MG63 (cell line): ENCODE results near the gene EEF2KMT. TPM values are rescaled to one million over a fixed set of nuclear protein-coding genes. Genes with fewer than 3 reads are reported as not detected.
"Not testable (repeated sequence)": the region's sequence is repeated elsewhere in the genome, so short reads cannot be mapped to it uniquely, and the experiment has no call there.

ENCODE experiments used
- DNase-seq: peaks from one replicate; pipeline ENCODE4 v3.0.0-alpha.2; 2020
- H3K27me3 ChIP-seq: fragments of 250-450 bp; sonication (Bioruptor Pico); 2 replicates; pipeline ENCODE4 v1.5.1; 2020; ENCODE audit warnings: mild to moderate bottlenecking, moderate library complexity
- H3K36me3 ChIP-seq: fragments of 250-450 bp; sonication (Bioruptor Pico); 2 replicates; pipeline ENCODE4 v1.5.1; 2020; ENCODE audit warnings: mild to moderate bottlenecking, moderate library complexity
- H3K4me3 ChIP-seq: fragments of 250-450 bp; sonication (Bioruptor Pico); 2 replicates; pipeline ENCODE4 v1.5.1; 2020; ENCODE audit warnings: mild to moderate bottlenecking, moderate library complexity
- H3K9me3 ChIP-seq: fragments of 250-450 bp; sonication (Bioruptor Pico); 2 replicates; pipeline ENCODE4 v1.5.1; 2020; ENCODE audit warnings: mild to moderate bottlenecking, moderate library complexity
- total RNA-seq: library from RNA; depleted of rRNA; stranded (reverse); fragments of >200 nt; shearing (Covaris generic); gene quantifications from 2 replicates; pipeline ENCODE4 v1.2.3, GENCODE V29; 2014; ENCODE audit warnings: low replicate concordance

EEF2KMT gene
- total RNA-seq, 1 experiment from 2014 or later, result 19.7 TPM

DNA sequence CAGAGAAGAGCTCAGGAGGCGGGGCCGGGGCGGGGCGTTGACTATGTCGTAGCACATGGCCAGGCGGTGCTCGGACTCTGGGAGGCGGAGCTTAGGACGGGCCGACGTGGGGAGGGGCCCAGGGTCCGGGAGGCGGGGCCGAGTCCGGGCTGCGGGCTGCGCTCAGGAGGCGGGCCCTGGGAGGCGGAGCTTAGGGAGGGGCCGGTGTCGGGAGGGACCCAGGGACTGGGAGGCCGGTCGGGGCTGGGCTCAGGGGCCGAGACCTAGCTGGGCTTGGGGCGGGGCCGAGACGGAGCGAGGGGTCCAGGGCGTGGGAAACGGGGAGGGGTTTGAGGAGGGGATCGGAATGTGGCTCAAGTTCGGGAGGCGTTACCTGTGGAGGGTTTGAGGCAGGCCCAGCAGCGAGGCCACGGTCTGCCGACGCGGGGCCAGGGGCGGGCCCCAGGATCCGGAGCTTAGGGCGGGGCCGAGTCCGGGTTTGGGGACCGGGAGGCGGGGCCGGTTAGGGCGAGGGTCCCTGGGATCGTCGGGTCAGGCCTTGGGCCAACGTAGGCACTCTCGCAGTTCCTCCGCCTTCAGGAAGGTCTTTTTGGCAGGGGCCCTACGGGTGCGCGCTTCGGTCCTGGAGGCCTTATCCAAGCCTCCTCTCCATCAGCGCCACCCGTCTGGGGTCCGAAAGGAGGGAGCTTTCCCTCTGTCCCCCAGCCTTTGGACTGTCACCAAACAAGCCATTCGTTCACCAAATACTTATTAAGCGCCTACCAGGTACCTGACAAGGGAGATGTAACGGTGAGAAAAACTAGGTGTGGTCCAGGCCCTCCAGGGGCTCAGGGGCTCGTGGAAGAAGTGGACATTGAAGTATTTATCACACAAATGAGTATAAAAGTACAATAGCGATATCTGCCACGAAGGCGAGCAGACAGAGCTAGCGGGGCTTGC, 895 bp upstream of the EEF2KMT start:
- H3K9me3 ChIP-seq, H3K27me3 ChIP-seq, H3K36me3 ChIP-seq: not testable (repeated sequence)
- peak; percentile 69 for DNase-seq
- peak overlapping the region; percentile 84 for H3K4me3 ChIP-seq

DNA sequence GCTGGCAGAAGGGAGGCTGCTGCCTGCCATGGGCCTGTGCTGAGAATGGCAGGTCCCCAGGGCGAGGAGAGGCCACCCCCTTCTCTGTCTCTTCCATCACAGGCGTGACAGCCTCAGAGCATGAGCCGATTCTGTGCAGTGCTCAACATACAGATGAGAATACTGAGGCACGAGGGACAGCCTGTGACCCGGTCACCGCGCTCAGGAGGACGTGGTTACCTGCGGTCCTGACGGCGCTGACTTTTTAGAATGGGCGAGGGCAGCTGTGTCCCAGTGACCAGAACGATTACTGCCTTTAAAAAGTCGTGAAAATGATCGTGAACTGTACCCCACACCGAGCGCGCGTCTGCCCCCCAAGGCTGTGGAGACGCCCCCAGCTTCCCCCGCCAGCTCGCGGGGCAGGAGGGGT, 530 bp downstream of the EEF2KMT start:
- not testable (repeated sequence) for H3K36me3 ChIP-seq, H3K27me3 ChIP-seq, H3K9me3 ChIP-seq
- H3K4me3 ChIP-seq, result peak overlapping the region; percentile 84
- DNase-seq, result peak; percentile 42

DNA sequence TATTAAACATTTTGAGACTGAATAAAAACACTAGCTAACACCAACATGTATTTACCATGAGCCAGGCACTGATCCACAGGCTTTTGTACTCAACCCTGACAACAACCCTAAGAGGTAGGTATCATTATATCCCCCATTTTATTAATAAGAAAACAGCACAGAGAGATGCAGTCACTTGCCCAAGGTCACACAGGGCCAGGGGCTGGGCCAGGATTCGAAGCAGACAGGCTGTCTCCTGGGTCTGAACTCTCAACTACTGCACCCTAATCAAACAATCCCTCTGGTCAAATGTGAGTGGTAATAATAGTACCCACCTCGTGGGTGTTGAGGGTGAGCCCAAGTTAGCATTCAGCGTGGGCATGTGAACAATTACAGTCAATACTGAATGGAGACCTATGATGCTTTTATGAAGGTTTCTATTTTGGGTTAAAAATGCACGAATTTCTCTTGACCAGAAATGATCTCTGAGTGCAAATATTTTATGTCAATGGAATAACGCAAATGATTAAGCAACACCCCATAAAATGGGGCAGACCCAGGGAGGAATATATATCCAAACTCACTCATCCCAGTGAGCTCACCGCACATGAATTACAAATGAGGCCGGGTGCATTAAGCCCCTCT, 1.0 kb downstream of the EEF2KMT start:
- H3K27me3 ChIP-seq, DNase-seq, H3K36me3 ChIP-seq, H3K9me3 ChIP-seq: not testable (repeated sequence)
- H3K4me3 ChIP-seq, result peak overlapping the region; percentile 84; the same call in 1 of the 2 replicates

DNA sequence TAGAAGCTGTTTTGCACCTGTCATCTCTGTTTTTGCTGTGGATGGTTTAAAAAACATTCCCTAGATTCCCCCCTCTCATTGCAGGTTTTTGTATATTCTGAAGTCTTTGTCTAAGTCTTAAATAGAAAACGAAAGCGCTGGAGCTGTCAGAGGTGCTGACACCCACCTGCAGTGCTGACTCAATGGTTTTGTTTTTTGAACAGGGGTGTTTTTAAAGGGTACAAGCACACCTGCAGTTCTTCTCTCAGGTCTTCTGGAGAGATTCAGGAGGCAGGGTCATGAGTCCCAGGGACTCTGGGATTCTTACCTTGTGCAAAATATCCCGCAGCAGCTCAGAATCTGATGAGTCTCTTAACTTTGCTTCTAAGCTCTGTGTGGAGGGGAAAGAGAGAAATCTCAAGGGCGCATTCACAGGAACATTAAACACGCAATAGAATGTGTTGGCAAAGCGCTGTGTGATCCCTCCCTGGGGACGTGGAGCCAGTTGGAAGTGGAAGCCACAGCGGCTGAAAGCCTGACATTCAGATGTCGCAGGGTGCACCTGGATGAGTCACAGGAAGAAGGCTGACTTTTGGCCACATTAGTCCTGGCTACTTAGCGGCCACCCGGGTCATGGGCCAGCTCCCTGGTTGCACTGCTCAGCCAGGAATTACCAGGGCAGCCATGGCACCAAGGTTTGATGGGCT, 2.3 kb downstream of the EEF2KMT start:
- not testable (repeated sequence) for H3K27me3 ChIP-seq, H3K36me3 ChIP-seq, DNase-seq

DNA sequence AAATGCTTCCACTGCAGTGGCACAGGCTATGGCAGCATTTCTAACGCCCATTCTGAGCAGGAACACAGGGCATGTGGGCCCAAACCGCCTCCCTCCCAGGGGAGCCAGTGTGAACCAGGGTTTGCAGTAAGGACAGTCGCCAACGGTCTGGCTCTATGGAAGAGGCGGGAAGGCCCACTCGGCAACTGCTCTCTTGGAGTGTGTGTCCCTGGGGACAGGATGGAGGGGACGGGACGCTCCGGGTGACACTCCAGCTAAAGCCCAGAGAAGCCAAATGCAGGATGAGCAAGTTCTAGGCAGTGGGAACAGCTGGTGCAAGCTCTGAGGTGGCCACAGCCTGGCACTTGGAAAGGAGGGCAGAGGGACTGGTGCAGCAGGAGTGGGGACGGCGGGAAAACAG, 3.8 kb downstream of the EEF2KMT start:
- H3K36me3 ChIP-seq, H3K4me3 ChIP-seq, H3K27me3 ChIP-seq, H3K9me3 ChIP-seq, DNase-seq: not testable (repeated sequence)

More for the DNA sequence above, 2.3 kb downstream of the EEF2KMT start:
- not testable (repeated sequence) for H3K4me3 ChIP-seq, H3K9me3 ChIP-seq

DNA sequence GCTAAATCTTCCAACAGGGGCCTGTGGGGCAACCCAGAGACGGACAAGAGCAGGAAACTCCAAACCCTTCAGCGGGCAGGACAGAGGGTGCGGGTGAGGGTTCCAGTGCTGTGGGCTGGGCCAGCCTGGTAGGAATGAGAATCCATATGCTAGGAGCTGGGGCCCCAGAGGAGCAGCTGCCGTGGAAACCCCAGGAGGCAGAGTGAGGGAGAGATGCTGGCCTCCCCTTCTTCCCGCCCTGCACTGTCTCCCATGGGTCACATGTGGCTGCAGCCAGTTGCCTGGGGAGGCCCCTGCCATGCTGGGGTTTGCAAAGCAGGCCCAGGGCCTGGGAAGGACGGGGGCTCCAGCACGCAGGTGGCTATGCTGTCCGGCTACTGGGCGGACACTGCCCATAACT, 4.5 kb downstream of the EEF2KMT start:
- not testable (repeated sequence) for DNase-seq, H3K4me3 ChIP-seq, H3K36me3 ChIP-seq, H3K27me3 ChIP-seq, H3K9me3 ChIP-seq

DNA sequence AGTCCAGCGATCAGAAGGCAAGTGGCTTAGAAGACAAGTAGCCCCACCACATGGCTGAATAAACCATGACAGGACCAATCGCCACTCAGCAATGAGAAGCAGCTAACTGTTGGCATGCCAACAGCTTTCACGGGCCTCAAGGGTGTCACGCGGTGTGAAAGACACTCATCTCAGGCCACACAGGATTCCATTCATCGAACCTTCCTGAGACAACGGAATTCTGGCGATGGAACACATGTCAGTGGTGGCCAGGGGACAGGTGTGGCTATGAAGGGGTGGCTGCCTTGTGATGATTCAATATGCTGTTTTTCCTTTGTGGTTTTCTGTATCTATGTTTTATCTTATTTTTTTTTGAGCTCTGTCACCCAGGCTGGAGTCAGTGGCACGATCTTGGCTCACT, 7.0 kb downstream of the EEF2KMT start:
- not testable (repeated sequence) for H3K9me3 ChIP-seq, H3K36me3 ChIP-seq, H3K4me3 ChIP-seq, DNase-seq, H3K27me3 ChIP-seq

DNA sequence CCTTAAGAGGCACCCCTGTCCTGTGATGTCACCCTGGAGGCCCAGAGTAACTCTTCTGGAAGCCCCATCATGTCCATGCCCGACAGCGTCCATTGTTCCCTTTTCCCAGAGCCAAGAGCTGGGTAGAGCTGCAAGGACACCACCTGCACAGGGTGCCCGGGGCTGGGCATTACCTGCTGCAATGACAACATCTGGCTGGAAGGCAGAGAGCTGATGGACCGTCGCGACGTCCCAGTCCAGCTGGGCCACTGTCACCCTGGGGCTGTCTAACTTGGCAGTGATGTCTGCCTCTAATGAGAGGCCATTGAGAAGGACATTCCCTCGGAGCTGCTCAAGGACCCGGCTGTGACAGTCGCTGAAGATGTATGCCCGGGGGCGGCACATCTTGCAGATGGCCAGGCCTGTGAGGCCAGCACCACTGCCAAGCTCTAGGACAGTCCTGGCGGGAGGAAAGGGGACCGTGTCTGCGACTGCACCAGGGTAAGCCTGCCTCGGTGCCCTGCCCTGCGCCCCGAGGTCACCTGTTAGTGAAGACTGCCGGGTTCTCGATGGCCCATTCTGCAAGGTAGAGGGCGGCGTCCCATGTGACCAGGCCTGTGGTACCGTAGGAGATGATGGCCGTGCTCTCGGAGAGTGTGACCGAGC, 7.6 kb downstream of the EEF2KMT start:
- H3K4me3 ChIP-seq, H3K9me3 ChIP-seq, DNase-seq, H3K27me3 ChIP-seq, H3K36me3 ChIP-seq: not testable (repeated sequence)

DNA sequence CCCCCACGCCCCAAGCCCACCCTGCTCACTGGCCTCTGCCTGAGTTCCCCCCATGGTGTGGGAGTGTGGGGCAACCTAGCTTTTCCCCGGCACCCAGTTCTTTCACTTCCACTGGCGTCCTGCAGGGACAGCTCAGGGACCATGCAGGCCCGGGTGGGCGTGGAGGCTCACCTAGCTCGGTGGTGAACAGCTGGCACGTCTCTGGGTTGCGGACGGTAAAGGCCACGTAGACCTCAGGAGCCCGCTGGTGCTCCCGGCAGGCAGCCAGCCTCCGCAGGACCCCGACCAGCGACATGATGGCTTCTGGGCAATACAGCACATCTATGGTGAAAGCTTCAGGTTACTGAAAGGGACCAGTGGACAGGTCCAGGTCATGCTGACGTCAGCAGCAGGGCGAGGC, 8.7 kb downstream of the EEF2KMT start:
- not testable (repeated sequence) for DNase-seq, H3K4me3 ChIP-seq, H3K9me3 ChIP-seq, H3K27me3 ChIP-seq
- peaks cover 14% of the 10 kb centered on the region for H3K36me3 ChIP-seq

DNA sequence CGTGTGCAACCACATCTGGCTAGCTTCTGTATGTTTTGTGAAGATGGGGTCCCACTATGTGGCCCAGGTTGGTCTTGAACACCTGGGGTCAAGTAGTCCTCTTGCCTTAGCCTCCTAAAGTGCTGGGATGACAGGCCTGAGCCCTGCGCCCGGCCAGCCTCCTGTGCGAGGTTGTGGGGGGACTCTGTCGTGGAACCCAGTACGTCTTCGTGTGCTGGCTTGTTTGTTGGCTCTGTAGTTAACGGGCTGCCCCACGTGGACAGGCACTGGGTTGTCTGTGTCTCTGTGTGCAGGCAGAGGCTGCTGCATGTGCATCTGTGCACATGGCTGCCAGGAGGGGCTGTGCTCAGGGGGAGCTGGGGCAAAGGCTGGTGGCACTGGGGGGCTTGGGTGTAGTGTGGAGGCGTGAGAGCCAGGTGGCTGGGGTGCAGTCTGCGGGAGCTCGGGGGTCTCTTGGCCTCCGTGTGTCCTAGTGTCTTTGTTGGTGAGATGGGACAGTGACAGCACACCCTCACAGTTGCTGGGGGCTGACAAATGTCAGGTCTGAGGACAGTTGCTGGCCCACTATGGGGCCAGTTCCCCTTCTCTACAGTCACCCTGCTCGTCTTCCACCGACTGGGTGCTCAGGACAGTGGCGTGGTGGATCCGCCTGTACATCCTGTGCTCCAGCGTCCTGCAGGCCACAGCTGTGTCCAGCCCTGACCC, 9.4 kb downstream of the EEF2KMT start:
- H3K27me3 ChIP-seq, H3K9me3 ChIP-seq, H3K4me3 ChIP-seq, DNase-seq: not testable (repeated sequence)
- H3K36me3 ChIP-seq, result peaks cover 20% of the 10 kb centered on the region

DNA sequence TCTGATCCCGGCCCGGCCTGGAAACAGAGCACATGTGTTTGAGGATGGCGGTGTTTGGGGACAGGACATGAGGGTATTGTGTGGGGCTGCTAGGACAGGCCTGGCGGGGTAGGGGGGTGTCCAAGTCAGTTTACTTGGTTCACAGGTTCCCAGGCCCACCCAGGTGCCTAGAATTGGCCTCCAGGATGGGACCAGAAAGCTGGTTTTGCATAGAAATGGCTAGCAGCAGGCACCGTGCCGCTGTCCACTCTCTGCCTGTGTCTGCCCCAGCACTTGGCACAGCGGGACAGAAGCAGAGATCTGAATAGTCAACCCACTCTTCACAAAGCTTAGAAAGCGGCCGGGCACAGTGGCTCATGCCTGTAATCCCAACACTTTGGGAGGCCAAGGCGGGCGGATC, 11.9 kb downstream of the EEF2KMT start:
- H3K9me3 ChIP-seq, DNase-seq, H3K27me3 ChIP-seq, H3K4me3 ChIP-seq: not testable (repeated sequence)
- H3K36me3 ChIP-seq, result peaks cover 22% of the 10 kb centered on the region

DNA sequence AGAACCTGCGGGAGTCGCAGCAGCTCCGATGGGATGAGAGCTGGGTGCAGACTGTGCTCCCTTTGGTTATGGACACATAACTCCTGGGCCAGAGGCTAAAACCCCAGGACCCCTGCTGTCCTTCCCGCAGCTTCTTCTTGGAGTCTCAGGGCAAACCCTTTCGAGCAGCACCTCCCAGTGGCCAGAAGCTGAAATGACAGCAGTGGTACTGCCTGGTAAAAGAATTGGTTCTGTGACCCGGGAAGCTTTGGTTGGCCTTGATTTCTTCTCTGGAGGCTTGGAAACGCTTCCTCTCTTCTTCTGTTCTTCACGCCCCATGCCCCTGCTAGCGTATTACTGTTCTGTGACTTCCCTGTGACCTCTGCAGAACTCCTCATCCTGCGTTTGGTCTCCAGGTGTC, 12.8 kb downstream of the EEF2KMT start:
- not testable (repeated sequence) for H3K9me3 ChIP-seq, H3K4me3 ChIP-seq, H3K27me3 ChIP-seq
- peak; percentile 44 for DNase-seq
- H3K36me3 ChIP-seq, result peaks cover 22% of the 10 kb centered on the region

DNA sequence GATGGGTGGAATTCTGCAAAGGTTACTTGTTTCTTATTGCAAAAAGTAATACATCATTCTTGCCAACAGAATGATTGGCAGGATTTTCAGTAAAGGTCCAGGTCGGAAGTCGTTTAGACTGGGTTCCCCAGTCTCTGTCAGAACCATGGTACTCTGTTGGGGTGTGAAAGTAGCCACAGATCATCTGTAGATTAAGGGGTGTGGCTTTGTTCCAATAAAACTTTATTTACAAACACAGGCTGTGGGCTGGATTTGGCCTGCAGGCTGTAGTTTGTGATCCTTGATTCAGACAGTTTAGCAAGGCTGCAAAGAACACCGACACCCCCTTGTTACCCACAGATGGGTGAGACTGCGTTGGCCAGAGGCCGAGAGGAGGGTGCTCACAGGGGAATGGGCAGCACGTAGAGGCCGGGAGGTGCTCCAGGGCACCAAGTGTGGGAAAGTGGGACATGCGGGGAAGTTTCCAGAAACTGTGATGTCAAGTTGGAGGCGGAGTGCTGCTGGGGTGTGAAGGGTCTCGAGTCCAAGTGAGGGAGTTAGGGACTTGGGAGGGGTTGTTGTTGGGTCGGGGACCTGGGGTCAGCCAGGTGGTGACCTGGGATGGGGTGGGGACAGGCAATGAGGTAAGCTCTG, 13.4 kb downstream of the EEF2KMT start:
- H3K9me3 ChIP-seq, H3K4me3 ChIP-seq, DNase-seq, H3K27me3 ChIP-seq: not testable (repeated sequence)
- H3K36me3 ChIP-seq, result peaks cover 22% of the 10 kb centered on the region

DNA sequence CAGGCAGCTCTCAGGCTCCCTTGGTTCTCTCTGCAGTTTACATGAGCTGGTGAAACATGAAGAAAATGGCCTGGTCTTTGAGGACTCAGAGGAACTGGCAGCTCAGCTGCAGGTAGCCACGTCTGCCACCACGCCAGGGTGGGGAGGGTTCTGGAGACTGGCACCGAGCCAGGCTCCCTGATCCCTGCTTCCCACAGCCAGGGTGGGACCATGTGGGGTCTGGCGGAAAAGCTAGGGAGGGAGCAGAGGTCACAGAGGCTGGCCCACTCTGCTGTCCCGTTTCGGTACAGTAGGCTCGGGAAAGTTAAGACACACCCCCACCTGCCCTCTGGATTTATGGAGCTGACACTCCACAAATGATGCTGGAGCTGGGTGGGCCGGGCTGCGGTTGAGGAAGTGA, 13.9 kb downstream of the EEF2KMT start:
- H3K4me3 ChIP-seq, H3K27me3 ChIP-seq, H3K9me3 ChIP-seq, DNase-seq: not testable (repeated sequence)
- H3K36me3 ChIP-seq, result peaks cover 22% of the 10 kb centered on the region

DNA sequence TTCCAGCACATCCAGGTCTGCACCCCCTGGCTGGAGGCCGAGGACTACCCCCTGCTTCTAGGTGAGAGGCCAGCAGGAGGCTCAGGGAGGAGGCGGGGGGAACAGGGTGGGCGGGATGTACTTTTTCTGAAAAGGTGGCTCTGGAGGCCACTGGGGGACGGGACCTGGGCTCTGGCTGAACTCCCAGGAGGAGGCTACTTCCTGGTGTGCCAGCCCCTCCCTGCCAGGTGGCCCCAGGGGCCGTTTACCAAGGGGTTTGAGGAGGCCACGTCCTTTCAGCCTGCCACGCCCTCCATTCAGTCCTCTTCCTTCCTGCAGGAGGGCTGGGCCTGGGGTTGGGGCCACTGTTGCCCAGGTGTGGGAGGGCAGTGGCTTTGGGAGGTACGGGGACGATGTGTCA, 16.6 kb downstream of the EEF2KMT start:
- H3K9me3 ChIP-seq, DNase-seq, H3K27me3 ChIP-seq, H3K4me3 ChIP-seq: not testable (repeated sequence)
- H3K36me3 ChIP-seq, result peaks cover 40% of the 10 kb centered on the region

DNA sequence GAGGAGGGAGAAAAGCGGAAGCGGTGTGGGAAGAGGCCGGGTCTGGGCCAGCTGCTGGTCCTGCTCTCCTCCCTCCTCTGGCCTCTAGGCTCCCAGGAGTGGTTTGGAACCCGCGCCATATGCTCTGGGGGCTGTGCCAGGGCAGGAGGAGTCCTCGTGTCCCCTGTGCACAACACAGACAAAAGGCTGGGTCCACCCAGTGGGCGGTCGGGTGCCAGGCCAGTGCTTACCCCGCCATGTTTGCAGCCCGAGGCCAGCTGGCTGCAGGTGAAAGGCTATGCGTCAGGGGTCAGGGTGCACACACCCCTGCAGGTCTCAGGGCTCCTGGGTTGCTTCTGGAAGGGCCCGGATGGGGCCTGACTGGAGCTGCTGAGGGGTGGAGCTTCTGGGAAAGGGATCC, 17.1 kb downstream of the EEF2KMT start:
- not testable (repeated sequence) for H3K9me3 ChIP-seq, H3K4me3 ChIP-seq, H3K27me3 ChIP-seq
- peak; percentile 14 for DNase-seq
- peaks cover 45% of the 10 kb centered on the region for H3K36me3 ChIP-seq
